NCI-H526 treated with DMSO at 0.1 percent for 48 hours (cell line): Measurements from ENCODE around the gene TMEM63B.
"Not testable (repeated sequence)": the region's sequence is repeated elsewhere in the genome, so short reads cannot be mapped to it uniquely, and the experiment has no call there.

Experiments used
- DNase-seq: peaks from one replicate; lab custom pipeline; 2025; lab: John Stamatoyannopoulos, UW

Gene TMEM63B

DNA sequence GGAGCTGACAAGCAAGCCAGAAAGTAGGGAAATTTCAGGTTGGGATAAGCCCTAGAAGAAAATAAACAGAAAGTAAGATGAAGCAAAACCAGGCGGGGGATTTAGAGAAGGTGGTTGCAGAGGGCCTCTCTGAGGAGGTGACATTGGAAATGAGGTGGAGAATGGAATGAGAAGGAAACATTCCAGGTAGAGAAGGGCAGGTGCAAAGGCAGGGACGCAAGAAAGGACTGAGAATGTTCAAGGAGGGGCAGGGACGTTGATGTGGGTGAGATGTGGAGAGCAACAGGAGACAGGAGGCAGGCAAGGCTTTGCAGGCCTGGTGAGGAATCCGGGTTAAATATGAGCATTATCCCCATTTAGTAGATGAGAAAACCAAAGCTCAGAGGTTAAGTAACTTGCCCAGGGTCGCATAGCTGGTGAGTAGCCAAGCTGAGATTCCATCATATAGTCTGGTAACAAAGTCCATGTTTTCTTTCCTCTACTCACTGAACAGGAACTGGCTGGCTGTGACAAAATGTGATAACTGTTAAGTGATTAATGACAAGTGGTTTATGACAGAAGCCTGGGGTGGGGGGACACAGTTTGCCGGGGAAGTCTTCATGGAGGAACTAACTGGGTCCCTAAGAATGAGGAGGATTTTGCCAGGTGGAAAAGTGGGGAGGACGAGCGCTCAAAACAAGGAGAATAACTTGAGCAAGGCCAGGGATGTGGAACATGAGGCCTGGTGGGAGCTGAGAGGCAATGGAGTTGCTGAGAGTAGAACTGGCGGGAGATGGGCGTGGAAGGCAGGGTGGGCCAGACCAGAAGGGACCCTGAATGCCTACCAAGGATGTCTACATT, 32.7 kb upstream of the TMEM63B start:
- no peak for DNase-seq

- not testable (repeated sequence) for DNase-seq
Measured at GRCh38 chr6:44095243-44095623, 32.1 kb upstream of the TMEM63B start.

DNA sequence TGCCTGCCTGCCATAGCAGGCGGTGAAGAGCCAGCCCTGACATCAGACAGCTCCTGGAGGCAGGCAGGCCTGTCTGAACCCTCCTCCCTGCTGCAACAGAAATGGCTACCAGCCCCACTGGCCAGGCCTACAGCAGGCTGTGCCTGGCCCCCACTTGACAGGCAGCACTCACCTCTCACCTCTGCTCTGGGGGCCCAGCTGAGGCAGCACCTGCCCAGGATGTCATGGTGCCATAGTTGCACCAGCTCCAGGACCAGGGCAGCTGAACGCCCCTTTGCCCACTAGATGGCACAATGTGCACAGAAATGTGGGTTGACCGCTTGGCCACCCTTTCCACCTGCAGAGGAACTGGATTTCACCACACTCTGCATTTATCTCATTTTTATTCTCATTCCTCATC, 30.7 kb upstream of the TMEM63B start:
- DNase-seq: no peak

- DNase-seq: no peak
Measured at GRCh38 chr6:44097782-44098317, 29.5 kb upstream of the TMEM63B start.

GRCh38 chr6:44099192-44099591, 28.2 kb upstream of the TMEM63B start:
- no peak for DNase-seq

- no peak for DNase-seq
Measured at GRCh38 chr6:44100088-44100550, 27.2 kb upstream of the TMEM63B start.

DNA sequence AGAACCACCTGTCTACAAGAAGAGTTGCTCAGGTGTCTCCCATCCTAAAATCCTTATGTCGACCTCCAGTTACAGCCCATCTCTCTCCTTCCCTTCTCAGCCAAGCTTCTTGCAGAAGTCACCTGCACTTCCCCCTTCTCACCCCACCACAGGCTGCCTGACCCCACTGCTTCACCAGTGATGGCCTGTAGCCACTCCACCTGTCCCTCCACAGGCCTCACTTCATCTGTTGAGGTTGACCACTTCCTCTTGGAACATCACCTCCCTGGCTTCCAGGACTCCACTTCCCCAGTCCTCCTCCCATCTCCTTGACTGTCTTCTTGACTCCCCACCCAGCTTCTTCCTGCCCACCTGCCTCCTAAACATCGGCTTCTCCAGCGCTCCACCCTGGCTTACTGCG, 25.5 kb upstream of the TMEM63B start:
- DNase-seq: no peak

GRCh38 chr6:44102527-44102926, 24.8 kb upstream of the TMEM63B start:
- no peak for DNase-seq

DNA sequence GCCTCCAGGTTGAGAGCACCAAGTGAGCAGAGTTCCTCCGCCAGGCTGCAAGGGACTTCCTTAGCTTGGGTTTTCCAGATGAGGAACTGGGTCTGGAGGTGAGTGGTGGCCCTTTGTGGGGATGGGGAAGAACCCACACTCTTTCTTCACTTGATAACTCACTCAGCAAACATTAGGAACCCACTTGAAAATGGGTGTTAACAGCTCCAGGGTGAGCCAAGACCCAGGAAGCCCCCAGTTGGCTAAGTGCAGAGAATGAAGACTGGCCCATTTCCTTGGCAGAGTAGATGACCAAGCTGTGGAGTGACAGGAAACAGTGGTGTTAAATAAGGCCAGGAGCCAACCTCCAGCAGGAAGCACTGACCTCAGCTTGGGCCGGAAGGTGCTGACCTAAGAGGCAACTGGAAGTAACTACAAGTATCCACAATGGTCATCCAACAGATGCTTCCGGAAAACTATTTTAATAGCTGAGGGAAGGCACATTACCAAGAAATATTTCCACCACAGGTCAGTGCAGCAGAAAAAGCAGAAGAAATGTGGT, 22.8 kb upstream of the TMEM63B start:
- no peak for DNase-seq

DNA sequence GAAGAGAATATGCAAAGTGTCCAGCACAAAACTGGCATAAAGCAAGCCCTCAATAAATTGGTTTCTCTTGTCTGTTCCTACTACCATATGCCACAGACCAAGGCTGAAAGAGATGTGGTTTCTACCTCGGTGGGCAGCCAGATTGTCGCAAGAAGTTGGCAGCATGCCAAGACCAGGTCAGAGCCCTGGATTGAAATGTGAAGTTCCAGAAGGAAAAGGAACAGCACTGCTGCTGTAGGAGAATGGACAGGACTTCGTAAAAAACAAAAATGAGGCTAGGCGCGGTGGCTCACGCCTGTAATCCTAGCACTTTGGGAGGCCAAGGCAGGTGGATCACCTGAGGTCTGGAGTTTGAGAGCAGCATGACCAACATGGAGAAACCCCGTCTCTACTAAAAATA, 22.2 kb upstream of the TMEM63B start:
- DNase-seq: no peak

GRCh38 chr6:44105993-44106740, 21.2 kb upstream of the TMEM63B start:
- DNase-seq: no peak

- no peak for DNase-seq
Measured at GRCh38 chr6:44107017-44107416, 20.3 kb upstream of the TMEM63B start.

GRCh38 chr6:44108471-44108870, 18.9 kb upstream of the TMEM63B start:
- no peak for DNase-seq

- no peak for DNase-seq
Measured at GRCh38 chr6:44109212-44109611, 18.1 kb upstream of the TMEM63B start.

DNA sequence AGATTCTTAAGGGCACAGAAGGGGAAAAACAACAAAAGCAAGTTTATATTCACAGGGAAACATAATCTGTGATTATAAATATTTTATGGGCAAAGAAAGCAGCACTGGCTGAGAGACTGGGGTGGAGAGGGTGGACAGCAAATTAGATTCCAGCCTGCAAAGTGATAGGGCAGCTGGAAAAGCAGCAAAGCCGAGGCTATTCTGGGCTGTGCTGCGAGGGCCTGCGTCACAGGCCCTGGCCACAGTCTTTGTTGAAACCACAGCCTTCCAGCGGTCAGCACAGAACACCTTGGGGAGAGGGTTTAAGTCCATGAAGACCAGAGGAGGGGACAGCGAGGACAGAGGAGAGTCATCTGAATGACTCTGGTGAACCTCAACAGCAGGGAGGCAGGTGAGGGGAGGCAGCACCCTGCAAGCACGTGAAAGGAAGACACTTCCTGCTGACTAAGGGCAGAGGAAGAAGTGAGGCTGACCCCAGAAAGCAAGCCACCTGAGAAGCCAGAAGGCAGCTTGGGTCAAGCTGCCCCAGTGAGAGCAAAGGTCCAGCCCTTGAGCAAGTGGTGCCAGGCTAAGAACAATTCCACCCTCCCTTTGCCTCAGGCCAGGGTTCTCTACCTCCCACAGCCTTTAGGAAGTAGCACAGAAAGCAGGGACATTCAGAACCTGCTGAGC, 17.2 kb upstream of the TMEM63B start:
- no peak for DNase-seq

DNA sequence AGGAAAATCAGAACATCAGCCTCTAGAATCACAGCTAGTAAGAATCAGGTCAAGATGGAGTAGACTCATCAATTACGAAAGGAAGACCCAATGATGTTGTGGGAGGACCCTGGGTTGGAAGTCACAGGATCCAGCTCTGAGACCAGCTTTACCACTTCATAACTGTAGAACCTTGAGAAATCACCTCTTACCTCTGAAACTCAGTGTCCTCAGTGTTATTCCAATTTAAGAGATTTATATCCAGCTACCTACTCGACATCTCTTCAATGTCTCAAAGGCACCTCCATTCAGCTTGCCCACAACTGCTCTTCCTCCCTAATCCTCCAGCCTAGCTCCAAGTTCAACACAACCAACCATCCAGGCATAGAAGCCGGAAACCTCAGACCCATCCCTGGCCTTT, 16.4 kb upstream of the TMEM63B start:
- no peak for DNase-seq

DNA sequence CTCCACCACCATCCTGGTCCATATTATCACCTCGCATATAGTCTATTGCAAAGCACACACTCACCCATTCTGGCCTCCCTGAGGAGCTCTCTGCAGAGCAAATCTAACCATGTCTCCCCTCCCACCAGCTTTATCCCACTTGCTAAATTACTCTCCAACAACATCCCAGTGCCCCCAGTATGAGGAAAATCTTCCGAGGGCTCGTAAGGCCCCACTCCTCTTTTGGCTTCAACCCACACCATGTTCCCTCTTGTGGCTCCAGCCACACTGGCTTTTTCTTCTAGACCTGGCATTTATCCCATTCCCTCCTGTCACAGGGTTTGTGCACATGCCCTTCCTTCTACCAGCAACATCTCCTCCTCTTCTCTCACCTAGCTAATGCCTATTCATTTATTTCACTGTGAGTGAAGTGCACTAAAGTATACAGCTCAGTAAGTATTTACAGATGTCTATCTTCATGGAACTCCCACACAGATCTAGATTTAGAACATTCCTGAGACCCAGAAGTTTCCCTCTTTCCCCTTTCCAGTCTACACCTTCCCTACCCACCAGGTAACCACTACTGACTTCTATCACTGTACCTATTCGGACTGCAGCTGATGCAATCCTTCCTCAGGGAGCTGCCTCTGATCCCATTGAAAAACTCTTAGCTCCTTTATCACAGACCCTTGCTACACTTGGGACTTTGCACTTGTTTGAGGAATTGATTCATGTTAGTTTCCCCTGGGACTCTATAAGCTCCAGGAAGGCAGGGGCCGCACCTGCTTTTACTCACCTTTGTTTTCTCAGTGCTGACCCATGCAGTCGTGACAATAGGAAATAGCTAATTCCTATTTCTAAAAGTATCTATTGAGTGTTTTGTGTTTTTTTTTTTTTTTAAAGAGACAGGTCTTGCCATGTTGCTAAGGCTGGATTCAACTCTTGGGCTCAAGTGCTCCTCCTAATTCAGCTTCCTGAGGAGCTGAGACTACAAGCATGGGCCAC, 15.6 kb upstream of the TMEM63B start:
- no peak for DNase-seq

DNA sequence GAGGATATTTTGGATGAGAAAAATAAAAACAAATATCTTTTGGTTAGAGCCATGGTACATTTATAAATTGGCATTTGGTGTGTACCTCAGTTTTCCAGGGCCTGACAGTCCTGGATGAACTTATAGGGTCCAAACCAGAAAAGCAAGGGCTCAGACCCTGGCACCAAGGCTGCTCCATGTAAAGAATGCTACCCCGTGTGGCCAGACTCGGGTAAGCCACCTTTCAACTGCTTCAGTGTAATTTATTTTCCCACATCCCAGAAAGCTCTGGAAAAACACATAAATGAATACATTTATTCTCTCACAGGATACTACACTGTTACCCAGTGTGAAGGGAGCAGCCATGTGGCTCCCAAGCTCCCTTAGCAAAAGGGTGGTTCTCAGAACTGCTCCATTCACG, 13.9 kb upstream of the TMEM63B start:
- DNase-seq: no peak

DNA sequence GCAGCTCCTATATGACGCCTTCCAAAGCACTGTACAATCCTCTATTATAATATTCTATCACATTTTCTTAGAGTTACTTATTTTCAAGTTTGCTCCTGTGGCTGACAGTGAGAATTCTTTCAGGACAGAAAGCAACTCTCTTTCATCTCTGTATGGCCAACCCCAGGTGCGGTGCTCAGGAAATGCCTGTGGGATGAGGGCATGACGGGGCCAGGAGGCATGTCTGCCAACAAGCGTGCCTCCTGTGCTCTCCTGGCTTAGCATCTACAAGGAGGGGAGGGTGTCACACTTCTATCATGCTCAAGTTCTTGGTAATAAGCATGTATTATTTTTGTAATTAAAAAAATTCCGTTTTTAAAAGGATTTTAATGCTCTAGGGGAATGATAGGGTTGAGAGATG, 11.5 kb upstream of the TMEM63B start:
- no peak for DNase-seq

GRCh38 chr6:44116641-44117382, 10.5 kb upstream of the TMEM63B start:
- no peak for DNase-seq
